B cell (primary cell): ENCODE results near the gene ZNF277. TPM values are rescaled to one million over a fixed set of nuclear protein-coding genes. Genes with fewer than 3 reads are reported as not detected.

Experiments used
- ATAC-seq: fragments of 200-7000 bp; cut with Tn5 transposase; one replicate; pipeline ENCODE4 v1.10.0; 2021; ENCODE audit warnings: low read depth, mild to moderate bottlenecking, moderate number of reproducible peaks, moderate library complexity
- CTCF ChIA-PET: fragments of 350-600 bp; sonication (Branson Sonifier 250); formaldehyde crosslinking; loops from one replicate; lab custom pipeline; 2021; ENCODE audit warnings: antibody characterized with exemption, inconsistent platforms; lab: Charles Lee
- POLR2A ChIA-PET: fragments of 350-600 bp; sonication (Branson Sonifier 250); formaldehyde crosslinking; loops from one replicate; lab custom pipeline; 2021; ENCODE audit warnings: antibody characterized with exemption; lab: Charles Lee
- DNase-seq: peaks from one replicate; pipeline ENCODE4 v3.0.0; 2013
- H2AFZ ChIP-seq: 2 replicates; pipeline ENCODE4 v1.6.1; 2012; ENCODE audit warnings: mild to moderate bottlenecking, low read depth, low read length; ENCODE audit not compliant: insufficient read depth, poor library complexity, severe bottlenecking
- H3K27ac ChIP-seq, 2 donors: 1 replicate in 1 of 2; 2 replicates in 1 of 2; pipeline ENCODE4 v1.5.1; 2012 to 2013; ENCODE audit warnings: low read length in 2 of 2, mild to moderate bottlenecking in 2 of 2, moderate library complexity in 1 of 2
- H3K27me3 ChIP-seq, 4 experiments: fragments of 200-600 bp in 1 of 4; sonication (generic) in 1 of 4; replicated peaks in 1 of 4; 1 replicate in 2 of 4; 2 replicates in 2 of 4; pipeline versions ENCODE4 v1.6.1 to v1.7.0; 2013 to 2016; ENCODE audit warnings: low read length in 3 of 4, mild to moderate bottlenecking in 2 of 4, mixed read lengths in 1 of 4, moderate library complexity in 1 of 4; ENCODE audit not compliant: insufficient read depth in 4 of 4, control insufficient read depth in 3 of 4; ENCODE audit errors: control extremely low read depth in 1 of 4
- H3K36me3 ChIP-seq, 2 experiments: replicated peaks in 1 of 2; 1 replicate in 1 of 2; 2 replicates in 1 of 2; pipeline versions ENCODE4 v1.6.1 to v1.7.1; 2013; ENCODE audit warnings: low read length in 1 of 2; ENCODE audit not compliant: insufficient read depth in 2 of 2, control insufficient read depth in 1 of 2; ENCODE audit errors: control extremely low read depth in 1 of 2, extremely low read depth in 1 of 2
- H3K4me1 ChIP-seq, 2 donors: fragments of 200-600 bp in 1 of 2; sonication (generic) in 1 of 2; 1 replicate in 1 of 2; 2 replicates in 1 of 2; pipeline versions ENCODE4 v1.5.1 to v1.6.1; 2013 to 2017; ENCODE audit warnings: low read length in 2 of 2; ENCODE audit not compliant: control insufficient read depth in 2 of 2, insufficient read depth in 2 of 2
- H3K4me2 ChIP-seq: replicated peaks from 2 replicates; pipeline ENCODE3; 2012; ENCODE audit warnings: mild to moderate bottlenecking, low read depth, low read length; ENCODE audit not compliant: poor library complexity, severe bottlenecking
- H3K4me3 ChIP-seq, 5 experiments: fragments of 200-600 bp in 1 of 5; sonication (generic) in 1 of 5; 1 replicate in 3 of 5; 2 replicates in 2 of 5; pipeline versions ENCODE4 v1.5.1 to v1.7.0; 2011 to 2016; ENCODE audit warnings: low read length in 4 of 5, mild to moderate bottlenecking in 4 of 5, low read depth in 2 of 5, control low read depth in 1 of 5, moderate library complexity in 1 of 5; ENCODE audit not compliant: insufficient read depth in 1 of 5; ENCODE audit errors: control extremely low read depth in 1 of 5, extremely low read depth in 1 of 5
- H3K79me2 ChIP-seq: fragments of 200-600 bp; sonication (generic); one replicate; pipeline ENCODE4 v1.6.0; 2016; ENCODE audit warnings: low read length; ENCODE audit not compliant: control insufficient read depth, insufficient read depth
- H3K9ac ChIP-seq: fragments of 200-600 bp; sonication (generic); 2 replicates; pipeline ENCODE4 v1.6.1; 2017; ENCODE audit warnings: mild to moderate bottlenecking, low read length, moderate library complexity
- H3K9me3 ChIP-seq, 3 donors: one replicate each; pipeline versions ENCODE4 v1.6.1 to v1.7.1; 2013; ENCODE audit warnings: low read length in 2 of 3; ENCODE audit not compliant: control insufficient read depth in 2 of 3, insufficient read depth in 1 of 3; ENCODE audit errors: control extremely low read depth in 1 of 3
- H4K20me1 ChIP-seq: 2 replicates; pipeline ENCODE4 v1.6.0; 2012; ENCODE audit warnings: mild to moderate bottlenecking, low read length; ENCODE audit not compliant: insufficient read depth, control insufficient read depth, poor library complexity, severe bottlenecking
- H3K27ac Mint-ChIP-seq: one replicate; pipeline ENCODE4 v1.8.0; 2021; ENCODE audit warnings: mixed read lengths
- H3K27me3 Mint-ChIP-seq: one replicate; pipeline ENCODE4 v1.8.0; 2021; ENCODE audit warnings: mixed read lengths
- H3K4me1 Mint-ChIP-seq: one replicate; pipeline ENCODE4 v1.8.0; 2021; ENCODE audit warnings: mixed read lengths
- H3K4me3 Mint-ChIP-seq: one replicate; pipeline ENCODE4 v1.8.0; 2021; ENCODE audit warnings: mixed read lengths
- H3K9me3 Mint-ChIP-seq: one replicate; pipeline ENCODE4 v1.8.0; 2022; ENCODE audit warnings: mixed read lengths; ENCODE audit not compliant: insufficient read depth
- CTCF ChIP-seq: fragments of 200-600 bp; IDR thresholded peaks from one replicate; pipeline ENCODE4 v1.8.0; 2022; ENCODE audit warnings: antibody characterized with exemption, mild to moderate bottlenecking
- EZH2 ChIP-seq: IDR thresholded peaks from 2 replicates; pipeline ENCODE4 v1.6.1; 2012; ENCODE audit warnings: borderline replicate concordance, low read depth, mild to moderate bottlenecking, moderate library complexity, low read length; ENCODE audit not compliant: insufficient read depth, poor library complexity, severe bottlenecking
- WGBS: methylation state at CpG from one replicate; pipeline ENCODE4 v1.1.5; 2013; ENCODE audit warnings: missing lambda C conversion rate; ENCODE audit not compliant: insufficient coverage; 5-methylcytosine and 5-hydroxymethylcytosine counted together
- intact Hi-C: fragments of 100-400 bp; cut with micrococcal nuclease; formaldehyde crosslinking; loops from one replicate; pipeline ENCODE4 v1.10.0; 2022
- polyA plus RNA-seq: library from polyadenylated mRNA; depleted of rRNA; stranded (reverse); fragments of >200 nt; gene quantifications from 2 replicates; pipeline ENCODE4 v1.2.3, GENCODE V29; 2012
- total RNA-seq, 2 donors: library from RNA; stranded (reverse); fragments of 120-200 nt in 1 of 2; gene quantifications; 1 replicate in 1 of 2; 2 replicates in 1 of 2; pipeline versions ENCODE4 v1.2.3 to v1.2.4, GENCODE V29; 2013 to 2022

The ZNF277 gene
- total and polyA plus RNA-seq, 2 donors (not counting 1 experiment from before 2014, with no cell fraction given), result 9.5 to 18.6 TPM

GRCh38 chr7:112306903-112307302 is 100.4 kb downstream of the ZNF277 start:
- Histone ChIP-seq H3K36me3 (peaks cover 4 to 11% of the 10 kb centered on the region in 2 experiments), H3K4me3 (no peak overlapping the region), H3K9me3 (peaks cover 0 to 7% (median 1%) of the 10 kb centered on the region in 3 donors), H2AFZ (no peak overlapping the region), H3K4me2 (no peak overlapping the region), H3K9ac (no peak overlapping the region), H3K27me3 (no peaks in the 10 kb centered on the region), H3K79me2 (no peaks in the 10 kb centered on the region), H3K27ac (no peak overlapping the region), H3K4me1 (no peaks in the 10 kb centered on the region), H4K20me1 (no peaks in the 10 kb centered on the region)
- intact Hi-C loops, result no loop called here
- Mint-ChIP-seq H3K27ac (no peak overlapping the region), H3K27me3 (no peaks in the 10 kb centered on the region), H3K4me3 (no peak overlapping the region), H3K4me1 (peaks cover 4% of the 10 kb centered on the region), H3K9me3 (peaks cover 8% of the 10 kb centered on the region)
- WGBS, result 100% methylated on average over 1 of the region's 2 CpGs
- ChIA-PET CTCF (no interaction called here), POLR2A (no interaction called here)
- TF ChIP-seq CTCF, result no peak
- no peak for TF ChIP-seq EZH2
- ATAC-seq (no peak), DNase-seq (no peak)

GRCh38 chr7:112307506-112307905 is 101.0 kb downstream of the ZNF277 start:
- no peaks in the 10 kb centered on the region for H3K27me3 ChIP-seq
- H2AFZ ChIP-seq, result no peak overlapping the region
- H4K20me1 ChIP-seq, result no peaks in the 10 kb centered on the region
- H3K9me3 ChIP-seq, result peaks cover 0 to 7% (median 1%) of the 10 kb centered on the region in 3 donors
- no peaks in the 10 kb centered on the region for H3K79me2 ChIP-seq
- ChIA-PET CTCF (no interaction called here), POLR2A (no interaction called here)
- no peak overlapping the region for H3K27ac Mint-ChIP-seq
- no CpG with 5 or more reads among the region's 3 CpGs for WGBS
- peaks cover 3% of the 10 kb centered on the region for H3K4me1 Mint-ChIP-seq
- ATAC-seq (no peak), DNase-seq (no peak)
- H3K9ac ChIP-seq, result no peak overlapping the region
- H3K4me1 ChIP-seq, result no peaks in the 10 kb centered on the region
- intact Hi-C loops, result no loop called here
- peaks cover 4 to 11% of the 10 kb centered on the region in 2 experiments for H3K36me3 ChIP-seq
- no peak overlapping the region for H3K4me3 ChIP-seq
- H3K4me2 ChIP-seq, result no peak overlapping the region
- no peaks in the 10 kb centered on the region for H3K27me3 Mint-ChIP-seq
- H3K4me3 Mint-ChIP-seq, result no peak overlapping the region
- peaks cover 8% of the 10 kb centered on the region for H3K9me3 Mint-ChIP-seq
- TF ChIP-seq CTCF, result no peak
- TF ChIP-seq EZH2, result no peak
- no peak overlapping the region for H3K27ac ChIP-seq
